Kidney epithelial cell (primary cell): ENCODE results near the gene PLEKHB2. TPM values are rescaled to one million over a fixed set of nuclear protein-coding genes. Genes with fewer than 3 reads are reported as not detected.
"Not testable (repeated sequence)": the region's sequence is repeated elsewhere in the genome, so short reads cannot be mapped to it uniquely, and the experiment has no call there.

Experiments
- DNase-seq: peaks from one replicate; pipeline ENCODE4 v3.0.0-alpha.2; 2010; ENCODE audit warnings: low read depth
- H3K27me3 ChIP-seq: 2 replicates; pipeline ENCODE4 v1.6.0; 2011; ENCODE audit warnings: low read length; ENCODE audit not compliant: control insufficient read depth, insufficient read depth
- H3K36me3 ChIP-seq: 2 replicates; pipeline ENCODE4 v1.5.1; 2011; ENCODE audit warnings: low read length; ENCODE audit not compliant: control insufficient read depth, insufficient read depth
- H3K4me3 ChIP-seq: 2 replicates; pipeline ENCODE4 v1.5.1; 2011; ENCODE audit warnings: low read depth, mild to moderate bottlenecking, control low read depth, low read length
- CTCF ChIP-seq: IDR thresholded peaks from 2 replicates; pipeline ENCODE4 v1.5.1; 2011; ENCODE audit warnings: mild to moderate bottlenecking, moderate library complexity, low read length, control low read depth, inconsistent platforms; ENCODE audit not compliant: insufficient read depth, poor library complexity, severe bottlenecking
- total RNA-seq: library from RNA; depleted of rRNA; stranded (reverse); fragments of >200 nt; gene quantifications from 2 replicates; pipeline ENCODE4 v1.2.3, GENCODE V29; 2015

Gene PLEKHB2
- total RNA-seq, 1 donor from 2014 or later, result 113 TPM

DNA sequence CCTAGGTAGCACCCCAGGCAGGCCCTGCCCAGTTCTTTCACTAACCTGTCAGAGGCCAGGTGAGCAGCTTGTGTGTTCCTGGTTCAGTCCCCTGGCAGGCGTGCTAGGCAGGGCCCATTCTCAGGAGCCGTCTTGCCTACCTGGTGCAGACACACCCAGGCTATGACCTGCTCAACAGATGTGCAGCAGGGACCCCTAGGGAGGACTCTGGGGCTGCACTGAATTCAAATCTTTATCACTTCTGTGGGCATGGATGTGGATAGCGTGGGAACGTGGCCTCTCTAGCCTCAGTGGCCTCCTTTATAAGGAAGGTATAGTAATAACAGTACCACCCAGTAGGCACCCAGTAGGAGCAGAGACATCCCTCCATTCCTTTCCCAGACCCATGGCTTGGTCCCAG is 48.4 kb downstream of the PLEKHB2 start:
- TF ChIP-seq CTCF, result no peak
- Histone ChIP-seq H3K27me3 (no peaks in the 10 kb centered on the region), H3K36me3 (no peaks in the 10 kb centered on the region), H3K4me3 (no peak overlapping the region)
- no peak for DNase-seq

DNA sequence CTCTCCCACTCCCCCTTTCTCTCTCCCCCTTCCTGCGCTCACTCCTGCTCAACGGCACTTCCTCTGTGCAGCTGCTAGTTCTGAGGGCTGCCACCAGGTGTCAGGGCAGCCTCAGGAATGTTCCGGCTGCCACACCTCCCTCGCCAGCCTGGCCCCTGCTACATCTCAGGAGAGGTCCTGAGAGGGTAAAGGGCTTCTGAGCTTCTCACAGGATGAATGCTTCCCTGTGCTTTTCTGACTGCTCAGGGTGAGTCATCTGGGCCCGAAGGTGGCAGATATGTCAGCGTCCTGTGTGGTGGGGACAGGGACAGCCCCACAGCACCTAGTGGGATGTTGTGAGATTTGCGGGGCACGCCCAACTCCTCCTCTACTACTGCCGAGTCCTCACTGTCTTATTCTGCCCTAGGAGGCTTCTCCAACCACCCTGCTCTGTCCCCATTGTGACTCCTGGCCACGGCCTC is 49.0 kb downstream of the PLEKHB2 start:
- peak; percentile 2 for DNase-seq

GRCh38 chr2:131154647-131155046 is 49.5 kb downstream of the PLEKHB2 start:
- H3K36me3 ChIP-seq, result no peaks in the 10 kb centered on the region
- H3K4me3 ChIP-seq, result no peak overlapping the region
- no peak for DNase-seq
- no peak for TF ChIP-seq CTCF
- no peaks in the 10 kb centered on the region for H3K27me3 ChIP-seq

More for the DNA sequence above, 49.0 kb downstream of the PLEKHB2 start:
- H3K4me3 ChIP-seq, result no peak overlapping the region
- no peaks in the 10 kb centered on the region for H3K36me3 ChIP-seq
- H3K27me3 ChIP-seq, result no peaks in the 10 kb centered on the region
- TF ChIP-seq CTCF, result peak; percentile 87

DNA sequence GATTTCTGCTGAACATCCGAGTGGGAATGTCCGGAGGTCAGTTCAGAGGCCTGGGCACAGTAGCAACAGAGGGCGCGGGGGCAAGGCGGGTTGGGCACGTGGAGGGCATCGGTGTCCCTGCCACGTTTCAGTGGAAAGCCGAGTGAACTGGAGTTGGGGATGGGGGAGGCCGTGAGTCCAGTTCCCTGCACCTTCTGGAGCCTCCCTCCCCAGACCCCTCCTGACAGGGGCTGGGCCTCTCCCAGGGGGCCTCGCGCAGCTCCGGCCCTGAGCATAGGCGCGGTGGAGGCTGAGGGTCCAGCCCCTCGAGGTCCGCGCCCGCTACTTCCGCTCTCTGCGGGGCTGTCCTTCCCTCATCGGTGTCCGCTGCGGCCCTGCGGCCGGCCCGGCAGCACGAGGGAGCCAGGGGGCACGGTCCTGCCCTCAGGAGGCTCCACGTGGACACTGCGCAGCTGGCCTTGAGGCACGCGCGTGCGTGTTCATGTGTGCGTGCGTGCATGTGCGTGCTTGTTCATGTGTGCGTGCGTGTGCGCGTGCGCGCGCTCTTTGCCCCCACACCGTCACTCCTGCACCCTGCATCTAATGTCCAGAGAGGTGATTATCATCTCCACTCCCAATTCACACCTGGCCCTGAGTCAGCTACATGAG is 50.2 kb downstream of the PLEKHB2 start:
- no peaks in the 10 kb centered on the region for H3K36me3 ChIP-seq
- no peak for TF ChIP-seq CTCF
- no peak for DNase-seq

DNA sequence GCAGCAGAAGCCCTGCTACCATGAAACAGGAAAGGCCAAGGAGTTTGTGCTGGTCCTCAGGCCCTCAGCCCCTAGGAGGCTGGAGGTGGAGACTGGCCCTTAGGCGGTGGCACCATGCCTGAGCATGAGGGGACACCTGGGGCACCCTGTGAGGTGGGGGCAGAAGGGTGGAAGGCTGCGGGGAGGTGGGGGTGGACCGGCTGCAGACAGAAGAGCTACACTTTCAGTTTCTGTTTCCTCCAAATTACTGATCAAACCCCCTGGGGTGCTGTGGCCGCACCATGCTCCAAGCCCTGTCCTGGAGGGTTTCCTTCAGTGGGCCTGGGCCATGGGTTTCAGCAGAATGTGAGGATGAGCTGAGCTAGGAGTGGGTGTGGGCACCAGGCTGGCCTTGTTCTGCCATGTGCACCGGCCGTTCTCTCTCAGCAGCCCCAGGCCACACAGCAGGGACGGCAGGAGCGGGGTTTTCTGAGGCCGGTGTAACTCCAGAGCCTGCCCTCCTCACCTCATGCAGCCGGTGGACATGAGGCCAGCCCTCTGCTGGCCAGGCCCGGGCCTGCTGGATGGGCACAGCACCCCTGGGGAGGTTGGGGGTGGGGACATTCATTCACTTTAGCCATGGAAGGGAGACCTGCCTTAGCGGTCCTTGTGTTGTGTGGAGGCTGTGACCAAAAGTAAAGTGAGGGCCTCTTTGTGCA is 51.5 kb downstream of the PLEKHB2 start:
- no peak for DNase-seq
- no peak for TF ChIP-seq CTCF
- H3K27me3 ChIP-seq, result no peaks in the 10 kb centered on the region

More for the DNA sequence above, 50.2 kb downstream of the PLEKHB2 start:
- Histone ChIP-seq H3K27me3 (no peaks in the 10 kb centered on the region), H3K4me3 (no peak overlapping the region)

GRCh38 chr2:131165562-131165961 is 60.4 kb downstream of the PLEKHB2 start:
- H3K36me3 ChIP-seq, H3K27me3 ChIP-seq, H3K4me3 ChIP-seq, DNase-seq: not testable (repeated sequence)

More for the DNA sequence above, 51.5 kb downstream of the PLEKHB2 start:
- H3K36me3 ChIP-seq, result no peaks in the 10 kb centered on the region
- H3K4me3 ChIP-seq, result no peak overlapping the region
